ENCODE results near the gene PKP2. TPM values are rescaled to one million over a fixed set of nuclear protein-coding genes. Genes with fewer than 3 reads are reported as not detected.

PKP2 gene
- total and polyA plus RNA-seq, 2 donors (not counting 3 experiments of a cell fraction or from before 2014, with no cell fraction given): 1.4 to 6.5 TPM

DNA sequence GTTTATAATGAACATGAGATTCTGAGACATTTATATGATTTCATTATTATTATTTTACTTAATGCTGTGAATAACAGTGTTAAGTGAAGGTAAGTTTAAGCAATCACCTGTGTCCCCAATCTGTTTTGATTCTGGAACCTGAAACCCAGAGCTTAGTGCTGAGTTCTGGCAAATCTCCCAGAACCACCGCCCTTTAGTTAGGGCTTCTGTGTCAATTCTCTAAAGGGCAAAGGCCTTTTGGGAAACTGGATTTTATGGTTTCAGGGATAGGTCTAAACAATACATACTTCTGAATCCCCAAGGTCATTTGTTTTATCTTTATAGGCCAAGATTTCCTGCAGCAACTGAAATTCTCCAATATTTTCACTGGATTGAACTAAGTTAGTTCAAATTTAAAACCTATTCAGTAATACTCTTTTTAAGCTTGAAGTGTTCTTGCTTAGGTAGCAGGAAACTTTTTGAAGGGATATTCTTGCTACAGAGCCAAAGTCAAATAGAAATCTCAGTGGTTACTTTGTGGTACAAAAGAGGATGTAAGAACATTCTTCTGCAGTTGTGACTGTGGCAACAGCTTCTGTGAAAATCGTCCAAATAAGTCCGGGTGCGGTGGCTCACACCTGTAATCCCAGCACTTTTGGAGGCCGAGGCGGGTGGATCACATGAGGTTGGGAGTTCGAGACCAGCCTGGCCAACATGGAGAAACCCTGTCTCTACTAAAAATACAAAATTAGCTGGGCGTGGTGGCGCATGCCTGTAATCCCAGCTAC, 10.0 kb upstream of the PKP2 start:
- H2AFZ ChIP-seq (ENCODE audit: low read depth, low read length): no peak overlapping the region
- no peaks in the 10 kb centered on the region for H3K4me1 ChIP-seq (ENCODE audit: control insufficient read depth, extremely low read depth, insufficient read depth, low read length)
- FAIRE-seq: no peak
- H3K36me3 ChIP-seq (ENCODE audit: control insufficient read depth in 2 of 2, extremely low read depth in 1 of 2, insufficient read depth in 2 of 2, low read length in 2 of 2): no peaks in the 10 kb centered on the region
- no peaks in the 10 kb centered on the region for H3K27me3 ChIP-seq (ENCODE audit: control insufficient read depth in 2 of 2, insufficient read depth in 2 of 2, low read length in 2 of 2)
- intact Hi-C loops (cut with micrococcal nuclease): no loop called here
- ChIA-PET CTCF (interaction anchor here (0.7 to 1.5 kb wide), 2 partner anchors 12 to 682 kb away, joined by 3 read pairs; no protein-coding TSS in a partner anchor), POLR2A (no interaction called here)
- no peak overlapping the region for H3K9ac ChIP-seq (replicated peaks; ENCODE audit: extremely low read depth, insufficient read depth, low read length)
- H3K9me1 ChIP-seq (replicated peaks; ENCODE audit: control insufficient read depth, extremely low read depth, insufficient read depth, low read length): no peaks in the 10 kb centered on the region
- no peak for DNase-seq (ENCODE audit: low read depth, low spot score)
- H3K4me3 ChIP-seq (replicated peaks in 1 of 3; ENCODE audit: insufficient read depth in 1 of 3, low read depth in 1 of 3, low read length in 3 of 3): no peak overlapping the region
- no peak overlapping the region for H3K27ac ChIP-seq (ENCODE audit: insufficient read depth, low read depth, low read length)
- no peaks in the 10 kb centered on the region for H4K20me1 ChIP-seq (replicated peaks; ENCODE audit: control insufficient read depth, extremely low read depth, insufficient read depth, low read length)
- BruUV-seq (replicated peaks): no TSS peak
- no peak overlapping the region for H3K4me2 ChIP-seq (ENCODE audit: insufficient read depth, low read length)
- no peaks in the 10 kb centered on the region for H3K79me2 ChIP-seq (ENCODE audit: control insufficient read depth, insufficient read depth, low read length)
- no peaks in the 10 kb centered on the region for H3K9me3 ChIP-seq (replicated peaks; ENCODE audit: control insufficient read depth, insufficient read depth, low read length)
- dilution Hi-C loops (cut with MboI; ENCODE audit: extremely low pct_ligation_motif_present, low sequenced_read_pairs): no loop called here
- TF ChIP-seq POLR2AphosphoS5 (IDR thresholded peaks at IDR 0.05; ENCODE audit: insufficient read depth, low read depth, low read length) (no peak), GATA2 (IDR thresholded peaks at IDR 0.05; ENCODE audit: insufficient read depth, insufficient read length, low read depth, low read length) (no peak), CTCF (IDR thresholded peaks at IDR 0.05; ENCODE audit: extremely low read depth in 1 of 2, insufficient read depth in 1 of 2, low read depth in 1 of 2, low read length in 2 of 2) (no peak), MAX (IDR thresholded peaks at IDR 0.05; ENCODE audit: insufficient read depth, insufficient read length) (no peak), POLR2A (IDR thresholded peaks at IDR 0.05; ENCODE audit: low read depth, low read length) (no peak), EZH2 (IDR thresholded peaks at IDR 0.05; ENCODE audit: borderline replicate concordance, low read depth, low read length, severe bottlenecking) (no peak), MYC (IDR thresholded peaks at IDR 0.05; ENCODE audit: low read depth, low read length) (no peak), JUN (IDR thresholded peaks at IDR 0.05; ENCODE audit: borderline replicate concordance, insufficient read depth, insufficient read length, low read depth) (no peak), FOS (IDR thresholded peaks at IDR 0.05; ENCODE audit: borderline replicate concordance, insufficient read depth, low read length) (no peak)
